TTC549 (cell line): ENCODE measurements around the gene NKX1-2.
"Not testable (repeated sequence)": the region's sequence is repeated elsewhere in the genome, so short reads cannot be mapped to it uniquely, and the experiment has no call there.

Source experiments
- FAIRE-seq: peaks from 2 replicates; lab custom pipeline; 2012; peaks lifted over from hg19 to GRCh38; lab: Jason Lieb, UNC

The NKX1-2 gene

GRCh38 chr10:124449170-124450011 lies 444 bp downstream of the NKX1-2 start:
- no peak for FAIRE-seq

GRCh38 chr10:124448696-124449169 lies 1.1 kb downstream of the NKX1-2 start:
- FAIRE-seq, result no peak

GRCh38 chr10:124447751-124448466 lies 1.9 kb downstream of the NKX1-2 start:
- FAIRE-seq, result no peak

- FAIRE-seq, result no peak
Measured at GRCh38 chr10:124446830-124447750, 2.7 kb downstream of the NKX1-2 start.

DNA sequence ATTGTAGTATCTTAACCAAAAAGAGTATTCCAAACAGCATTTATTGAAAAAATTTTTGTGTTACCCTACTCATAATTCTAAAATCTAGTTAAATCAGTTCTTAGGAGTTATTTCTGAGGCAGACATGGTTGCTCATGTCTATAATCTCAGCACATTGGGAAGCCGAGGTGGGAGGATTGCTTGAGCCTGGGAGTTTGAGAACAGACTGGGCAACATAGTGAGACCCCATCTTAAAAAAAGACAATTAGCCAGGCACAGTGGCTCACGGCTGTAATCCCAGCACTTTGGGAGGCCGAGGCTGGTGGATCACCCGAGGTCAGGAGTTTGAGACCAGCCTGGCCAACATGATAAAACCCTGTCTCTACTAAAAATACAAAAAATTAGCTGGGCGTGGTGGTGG lies 8.1 kb downstream of the NKX1-2 start:
- FAIRE-seq, result not testable (repeated sequence)

- no peak for FAIRE-seq
Measured at GRCh38 chr10:124436191-124436638, 13.6 kb downstream of the NKX1-2 start.

DNA sequence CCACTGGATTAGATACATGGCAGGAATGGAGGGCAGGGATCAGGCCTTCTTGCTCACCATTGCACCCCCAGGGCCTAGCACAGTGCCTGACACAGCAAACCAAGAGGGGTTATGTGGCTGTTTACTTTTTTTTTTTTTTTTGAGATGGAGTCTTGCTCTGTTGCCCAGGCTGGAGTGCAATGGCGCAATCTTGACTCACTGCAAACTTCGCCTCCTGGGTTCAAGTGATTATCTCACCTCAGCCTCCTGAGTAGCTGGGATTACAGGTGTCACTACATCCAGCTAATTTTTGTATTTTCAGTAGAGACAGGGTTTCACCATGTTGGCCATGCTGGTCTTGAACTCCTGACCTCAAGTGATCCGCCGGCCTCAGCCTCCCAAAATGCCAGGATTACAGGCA lies 14.2 kb downstream of the NKX1-2 start:
- FAIRE-seq, result not testable (repeated sequence)

DNA sequence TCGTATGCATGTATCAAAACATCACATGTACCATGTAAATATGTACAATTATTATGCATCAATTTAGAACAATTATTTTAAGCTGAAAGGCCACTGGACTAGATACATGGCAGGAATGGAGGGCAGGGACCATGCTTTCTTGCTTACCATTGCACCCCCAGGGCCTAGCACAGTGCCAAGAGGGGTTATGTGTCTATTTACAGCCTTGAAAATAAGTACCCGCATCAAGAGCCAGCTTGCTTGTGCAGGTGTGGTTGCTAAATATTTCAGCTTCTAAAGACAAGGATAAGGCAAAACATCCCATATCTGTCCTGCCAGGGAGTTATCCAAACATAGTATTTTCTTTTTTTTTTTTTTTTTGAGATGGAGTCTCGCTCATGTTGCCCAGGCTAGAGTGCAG lies 16.4 kb downstream of the NKX1-2 start:
- no peak for FAIRE-seq

DNA sequence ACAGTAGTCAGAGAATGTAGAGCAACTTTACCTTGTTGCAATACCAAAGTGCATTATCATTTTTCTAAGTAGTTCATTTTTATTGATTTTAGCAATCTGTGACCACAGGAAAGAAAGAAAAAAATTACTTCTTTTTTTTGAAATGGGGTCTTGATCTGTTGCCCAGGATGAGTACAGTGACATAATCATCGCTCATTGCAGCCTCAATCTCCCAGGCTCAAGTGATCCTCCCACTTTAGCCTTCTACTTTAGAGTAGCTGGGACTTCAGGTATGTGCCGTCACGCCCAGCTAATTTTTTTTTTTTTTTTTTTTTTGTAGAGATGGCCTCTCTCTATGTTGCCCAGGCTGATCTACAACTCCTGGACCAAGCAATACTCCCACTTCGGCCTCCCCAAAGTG lies 19.8 kb downstream of the NKX1-2 start:
- no peak for FAIRE-seq

- no peak for FAIRE-seq
Measured at GRCh38 chr10:124429576-124429975, 20.3 kb downstream of the NKX1-2 start.

- no peak for FAIRE-seq
Measured at GRCh38 chr10:124428207-124428777, 21.5 kb downstream of the NKX1-2 start.

DNA sequence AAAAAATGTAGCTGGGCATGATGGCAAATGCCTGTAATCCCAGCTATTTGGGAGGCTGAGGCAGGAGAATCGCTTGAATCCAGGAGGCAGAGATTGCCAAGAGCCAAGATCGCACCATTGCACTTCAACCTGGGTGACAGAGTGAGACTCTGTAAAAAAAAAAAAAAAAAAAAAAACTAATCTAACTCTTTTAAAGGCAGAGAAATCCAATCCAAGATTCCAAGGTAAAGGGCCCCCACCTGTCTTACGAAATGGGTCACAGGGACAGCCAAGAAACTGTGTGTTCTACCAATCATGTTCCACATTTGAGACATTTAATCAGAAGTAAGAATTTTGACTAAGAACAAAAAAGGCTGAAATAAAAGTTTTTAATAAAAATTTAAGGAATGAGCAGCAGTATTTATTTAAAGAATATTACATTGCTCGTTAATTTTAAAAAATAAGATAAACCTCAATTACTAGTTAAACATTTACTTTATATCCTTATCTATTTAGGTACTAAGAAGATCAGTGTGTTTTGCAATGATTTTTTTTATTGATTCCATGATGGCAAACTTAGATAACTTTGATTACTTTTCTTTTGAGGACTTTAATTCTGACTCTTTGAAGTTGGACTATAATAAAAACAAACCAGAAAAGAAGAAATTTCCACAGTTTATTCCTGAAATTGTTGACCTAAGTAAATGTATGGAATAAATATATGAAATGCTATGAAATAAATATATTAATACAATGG lies 24.4 kb downstream of the NKX1-2 start:
- FAIRE-seq, result no peak

- no peak for FAIRE-seq
Measured at GRCh38 chr10:124423813-124424212, 26.0 kb downstream of the NKX1-2 start.

DNA sequence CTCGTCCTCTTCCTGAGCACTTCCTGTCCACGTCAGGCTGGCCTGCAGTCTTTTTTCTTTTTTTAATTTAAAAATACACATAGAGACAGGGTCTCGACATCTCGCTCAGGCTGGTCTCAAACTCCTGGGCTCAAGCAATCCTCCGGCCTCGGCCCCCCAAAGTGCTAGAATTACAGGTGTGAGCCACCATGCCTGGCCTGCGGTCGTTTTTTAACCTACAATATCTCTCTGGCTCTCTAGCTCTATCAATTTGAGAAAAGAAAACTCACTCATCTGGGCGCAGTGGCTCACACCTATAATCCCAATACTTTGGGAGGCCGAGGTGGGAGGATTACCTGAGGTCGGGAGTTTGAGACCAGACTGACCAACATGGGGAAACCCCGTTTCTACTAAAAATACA lies 27.1 kb downstream of the NKX1-2 start:
- no peak for FAIRE-seq

- no peak for FAIRE-seq
Measured at GRCh38 chr10:124420254-124420653, 29.6 kb downstream of the NKX1-2 start.

DNA sequence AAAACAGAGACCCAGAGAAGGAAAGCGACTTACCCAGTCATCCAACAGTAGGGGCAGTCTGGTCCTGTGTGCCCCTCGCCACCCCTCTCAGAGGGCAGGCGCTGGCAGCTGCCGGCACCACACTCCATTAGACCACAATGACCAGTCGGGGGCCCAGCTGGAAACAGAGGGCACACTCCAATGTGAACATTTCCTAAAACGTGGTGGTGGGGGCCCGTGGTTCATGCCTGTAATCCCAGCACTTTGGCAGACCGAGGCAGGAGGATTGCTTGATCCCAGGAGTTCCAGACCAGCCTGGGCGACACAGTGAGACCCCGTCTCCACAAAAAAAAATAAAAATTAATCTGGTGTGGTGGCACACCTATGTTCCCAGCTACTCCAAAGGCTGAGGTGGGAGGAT lies 30.2 kb downstream of the NKX1-2 start:
- no peak for FAIRE-seq

- peak; percentile 49 for FAIRE-seq
Measured at GRCh38 chr10:124418726-124419501, 30.9 kb downstream of the NKX1-2 start, which contains the start of gene OAT. Gene OAT, minus strand, starts transcription at chr10:124418923. Its CDS starts 6,752 bp downstream, at chr10:124412171.

GRCh38 chr10:124417895-124418725 lies 31.7 kb downstream of the NKX1-2 start:
- no peak for FAIRE-seq

DNA sequence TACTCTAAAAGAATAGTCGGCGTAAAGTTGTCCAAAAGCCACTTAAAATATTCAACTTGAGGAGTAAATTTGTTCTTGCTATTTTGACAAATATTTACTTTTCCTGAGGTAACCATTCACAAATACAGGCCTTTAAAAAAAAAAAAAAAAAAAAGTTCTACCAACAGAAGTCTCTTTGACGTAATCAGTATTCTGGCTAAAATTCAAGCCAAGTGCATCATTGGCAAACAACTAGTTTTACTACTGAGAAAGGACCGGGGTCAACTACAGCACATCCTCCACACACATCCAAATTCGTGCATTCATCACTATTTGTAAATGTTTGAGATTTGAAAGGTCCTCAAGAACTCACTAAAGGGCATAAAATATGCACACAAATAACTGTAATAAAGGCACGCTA lies 33.1 kb downstream of the NKX1-2 start:
- no peak for FAIRE-seq
